Liver (tissue), 9 donors: ENCODE data around the gene PRMT7. TPM values are rescaled to one million over a fixed set of nuclear protein-coding genes. Genes with fewer than 3 reads are reported as not detected.

Experiments
- DNase-seq: peaks from one replicate; pipeline ENCODE4 v3.0.0-alpha.2; 2017; ENCODE audit warnings: low spot score
- H3K27ac ChIP-seq, 2 donors: one replicate each; pipeline ENCODE4 v1.7.0; 2013; ENCODE audit warnings: inconsistent platforms in 2 of 2, low read length in 2 of 2, control low read depth in 1 of 2, low read depth in 1 of 2, mild to moderate bottlenecking in 1 of 2
- H3K27me3 ChIP-seq, 4 donors: one replicate each; pipeline versions ENCODE4 v1.6.1 to v1.7.0; 2013; ENCODE audit warnings: low read length in 3 of 4, inconsistent platforms in 1 of 4, mild to moderate bottlenecking in 1 of 4, moderate library complexity in 1 of 4; ENCODE audit not compliant: control insufficient read depth in 4 of 4, insufficient read depth in 4 of 4
- H3K36me3 ChIP-seq, 4 donors: one replicate each; pipeline versions ENCODE4 v1.6.1 to v1.7.0; 2013; ENCODE audit warnings: low read length in 3 of 4, mild to moderate bottlenecking in 3 of 4, low read depth in 1 of 4, moderate library complexity in 1 of 4; ENCODE audit not compliant: control insufficient read depth in 4 of 4, insufficient read depth in 3 of 4
- H3K4me1 ChIP-seq, 4 donors: one replicate each; pipeline versions ENCODE4 v1.6.1 to v1.7.0; 2013; ENCODE audit warnings: low read length in 3 of 4, mild to moderate bottlenecking in 3 of 4, moderate library complexity in 1 of 4; ENCODE audit not compliant: control insufficient read depth in 4 of 4, insufficient read depth in 4 of 4
- H3K4me3 ChIP-seq, 3 donors: one replicate each; pipeline versions ENCODE4 v1.6.1 to v1.7.0; 2013; ENCODE audit warnings: low read length in 3 of 3, control low read depth in 1 of 3, low read depth in 1 of 3, mild to moderate bottlenecking in 1 of 3
- H3K9ac ChIP-seq, 2 donors: one replicate each; pipeline ENCODE4 v1.7.0; 2013; ENCODE audit warnings: low read length in 2 of 2, mild to moderate bottlenecking in 2 of 2, moderate library complexity in 2 of 2, control low read depth in 1 of 2, low read depth in 1 of 2
- H3K9me3 ChIP-seq, 4 donors: one replicate each; pipeline versions ENCODE4 v1.6.1 to v1.7.0; 2013; ENCODE audit warnings: low read length in 3 of 4; ENCODE audit not compliant: control insufficient read depth in 4 of 4
- EGR1 ChIP-seq, 2 donors: IDR thresholded peaks; 2 replicates each; pipeline ENCODE4 v1.6.1; 2016 to 2018; ENCODE audit warnings: antibody characterized with exemption in 2 of 2, low read depth in 2 of 2
- FOXA1 ChIP-seq: IDR thresholded peaks from 2 replicates; pipeline ENCODE4 v1.6.1; 2016; ENCODE audit warnings: antibody characterized with exemption
- FOXA2 ChIP-seq: IDR thresholded peaks from 2 replicates; pipeline ENCODE4 v1.6.1; 2016; ENCODE audit warnings: antibody characterized with exemption
- GABPA ChIP-seq, 2 donors: IDR thresholded peaks in 1 of 2; conservative IDR thresholded peaks in 1 of 2; 2 replicates each; pipeline ENCODE4 v1.6.1; 2016; ENCODE audit warnings: antibody characterized with exemption in 2 of 2, mild to moderate bottlenecking in 1 of 2, moderate library complexity in 1 of 2
- HNF4A ChIP-seq, 2 donors: conservative IDR thresholded peaks; 2 replicates each; pipeline ENCODE4 v1.6.1; 2016; ENCODE audit warnings: antibody characterized with exemption in 2 of 2, mild to moderate bottlenecking in 2 of 2
- HNF4G ChIP-seq: IDR thresholded peaks from 2 replicates; pipeline ENCODE4 v1.6.1; 2016; ENCODE audit warnings: antibody characterized with exemption
- JUND ChIP-seq, 2 donors: IDR thresholded peaks; 2 replicates each; pipeline ENCODE4 v1.6.1; 2016; ENCODE audit warnings: antibody characterized with exemption in 2 of 2
- NR2F2 ChIP-seq: IDR thresholded peaks from 2 replicates; pipeline ENCODE4 v1.6.1; 2016; ENCODE audit warnings: antibody characterized with exemption
- RAD21 ChIP-seq, 2 donors: IDR thresholded peaks; 2 replicates each; pipeline ENCODE4 v1.6.1; 2016; ENCODE audit warnings: antibody characterized with exemption in 2 of 2, mild to moderate bottlenecking in 2 of 2
- RXRA ChIP-seq, 2 donors: IDR thresholded peaks; 2 replicates each; pipeline ENCODE4 v1.6.1; 2017 to 2018; ENCODE audit warnings: antibody characterized with exemption in 2 of 2, mild to moderate bottlenecking in 1 of 2
- SP1 ChIP-seq: IDR thresholded peaks from 2 replicates; pipeline ENCODE4 v1.6.1; 2018; ENCODE audit warnings: antibody characterized with exemption, mild to moderate bottlenecking
- TAF1 ChIP-seq: conservative IDR thresholded peaks from 2 replicates; pipeline ENCODE4 v1.6.1; 2016; ENCODE audit warnings: antibody characterized with exemption, mild to moderate bottlenecking
- YY1 ChIP-seq: IDR thresholded peaks from 2 replicates; pipeline ENCODE4 v1.6.1; 2016; ENCODE audit warnings: antibody characterized with exemption, mild to moderate bottlenecking
- WGBS: extraction: QIAGEN DNeasy Blood & Tissue Kit; methylation state at CpG from one replicate; pipeline ENCODE4 v1.1.7; 2013; 5-methylcytosine and 5-hydroxymethylcytosine counted together
- polyA plus RNA-seq, 2 donors: library from polyadenylated mRNA; stranded (reverse) in 1 of 2; unstranded in 1 of 2; fragments of 200-250 nt in 1 of 2; fragments of >200 nt in 1 of 2; fragmentation: Nextera tagmentation in 1 of 2; extraction: Ambion mirVana in 1 of 2; gene quantifications; one replicate each; pipeline versions ENCODE4 v1.2.1 to v1.2.3, GENCODE V29; 2013 to 2015
- total RNA-seq, 2 donors: library from RNA; depleted of rRNA; stranded (reverse); fragments of >200 nt; gene quantifications; one replicate each; pipeline ENCODE4 v1.2.3, GENCODE V29; 2014
- TF ChIP-seq, protein P1 (sequence below): IDR thresholded peaks from 2 replicates; pipeline ENCODE4 v1.6.1; 2016; ENCODE audit warnings: antibody characterized with exemption
- TF ChIP-seq, protein P2 (sequence below): IDR thresholded peaks from 2 replicates; pipeline ENCODE4 v1.6.1; 2016; ENCODE audit warnings: antibody characterized with exemption
- TF ChIP-seq, protein P3 (sequence below): IDR thresholded peaks from 2 replicates; pipeline ENCODE4 v1.6.1; 2016; ENCODE audit warnings: antibody characterized with exemption, mild to moderate bottlenecking
- TF ChIP-seq, protein P4 (sequence below): fragments of 150-350 bp; IDR thresholded peaks from 2 replicates; pipeline ENCODE4 v1.5.1; 2017; ENCODE audit warnings: improper control_type of control experiment, low read depth, low read length; ENCODE audit not compliant: missing input control
- donor health status: healthy.
- donor health status: healthy.
- donor health status: healthy.
- donor health status: healthy.
- donor health status: healthy.

Gene PRMT7
- total and polyA plus RNA-seq, 4 donors, result 10.7 to 31.5 (median 17.5) TPM

DNA sequence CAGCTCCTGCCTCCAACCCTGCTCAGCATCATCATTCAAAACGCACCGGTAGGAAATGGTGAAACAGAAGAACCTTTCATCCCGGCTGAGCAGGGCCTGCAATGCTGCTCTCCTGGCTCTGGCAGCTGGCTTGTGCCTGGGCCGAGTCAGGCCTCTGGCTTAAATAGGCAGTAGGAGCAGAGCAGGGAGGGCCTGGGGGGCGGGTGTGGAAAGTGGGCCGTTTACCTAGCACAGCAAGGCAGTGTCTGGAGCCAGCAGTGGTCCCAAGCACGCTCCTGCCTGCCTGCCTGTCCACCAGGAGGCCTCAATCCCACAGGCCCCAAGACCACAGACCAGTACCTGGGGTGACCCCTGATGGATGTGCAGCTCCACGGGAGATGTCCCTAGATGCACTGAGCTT lies 78.2 kb downstream of the PRMT7 start:
- H3K27ac ChIP-seq, result no peak overlapping the region
- no peaks in the 10 kb centered on the region for H3K36me3 ChIP-seq
- H3K4me1 ChIP-seq, result peaks cover 19 to 49% (median 37%) of the 10 kb centered on the region in 4 donors
- DNase-seq, result no peak
- H3K27me3 ChIP-seq, result no peaks in the 10 kb centered on the region
- no peaks in the 10 kb centered on the region for H3K9me3 ChIP-seq
- no peak overlapping the region for H3K4me3 ChIP-seq
- TF ChIP-seq SP1 (no peak), FOXA1 (no peak), RAD21 (IDR thresholded peaks at IDR 0.05) (no peak), HNF4G (no peak), HNF4A (conservative IDR thresholded peaks at IDR 0.05) (no peak), TAF1 (no peak), EGR1 (IDR thresholded peaks at IDR 0.05; ENCODE audit: low read depth in 2 of 2) (no peak), YY1 (no peak)
- TF ChIP-seq, protein P1, sequence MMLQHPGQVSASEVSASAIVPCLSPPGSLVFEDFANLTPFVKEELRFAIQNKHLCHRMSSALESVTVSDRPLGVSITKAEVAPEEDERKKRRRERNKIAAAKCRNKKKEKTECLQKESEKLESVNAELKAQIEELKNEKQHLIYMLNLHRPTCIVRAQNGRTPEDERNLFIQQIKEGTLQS, result no peak
- TF ChIP-seq, protein P2, sequence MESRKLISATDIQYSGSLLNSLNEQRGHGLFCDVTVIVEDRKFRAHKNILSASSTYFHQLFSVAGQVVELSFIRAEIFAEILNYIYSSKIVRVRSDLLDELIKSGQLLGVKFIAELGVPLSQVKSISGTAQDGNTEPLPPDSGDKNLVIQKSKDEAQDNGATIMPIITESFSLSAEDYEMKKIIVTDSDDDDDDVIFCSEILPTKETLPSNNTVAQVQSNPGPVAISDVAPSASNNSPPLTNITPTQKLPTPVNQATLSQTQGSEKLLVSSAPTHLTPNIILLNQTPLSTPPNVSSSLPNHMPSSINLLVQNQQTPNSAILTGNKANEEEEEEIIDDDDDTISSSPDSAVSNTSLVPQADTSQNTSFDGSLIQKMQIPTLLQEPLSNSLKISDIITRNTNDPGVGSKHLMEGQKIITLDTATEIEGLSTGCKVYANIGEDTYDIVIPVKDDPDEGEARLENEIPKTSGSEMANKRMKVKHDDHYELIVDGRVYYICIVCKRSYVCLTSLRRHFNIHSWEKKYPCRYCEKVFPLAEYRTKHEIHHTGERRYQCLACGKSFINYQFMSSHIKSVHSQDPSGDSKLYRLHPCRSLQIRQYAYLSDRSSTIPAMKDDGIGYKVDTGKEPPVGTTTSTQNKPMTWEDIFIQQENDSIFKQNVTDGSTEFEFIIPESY, result no peak
- TF ChIP-seq, protein P3, sequence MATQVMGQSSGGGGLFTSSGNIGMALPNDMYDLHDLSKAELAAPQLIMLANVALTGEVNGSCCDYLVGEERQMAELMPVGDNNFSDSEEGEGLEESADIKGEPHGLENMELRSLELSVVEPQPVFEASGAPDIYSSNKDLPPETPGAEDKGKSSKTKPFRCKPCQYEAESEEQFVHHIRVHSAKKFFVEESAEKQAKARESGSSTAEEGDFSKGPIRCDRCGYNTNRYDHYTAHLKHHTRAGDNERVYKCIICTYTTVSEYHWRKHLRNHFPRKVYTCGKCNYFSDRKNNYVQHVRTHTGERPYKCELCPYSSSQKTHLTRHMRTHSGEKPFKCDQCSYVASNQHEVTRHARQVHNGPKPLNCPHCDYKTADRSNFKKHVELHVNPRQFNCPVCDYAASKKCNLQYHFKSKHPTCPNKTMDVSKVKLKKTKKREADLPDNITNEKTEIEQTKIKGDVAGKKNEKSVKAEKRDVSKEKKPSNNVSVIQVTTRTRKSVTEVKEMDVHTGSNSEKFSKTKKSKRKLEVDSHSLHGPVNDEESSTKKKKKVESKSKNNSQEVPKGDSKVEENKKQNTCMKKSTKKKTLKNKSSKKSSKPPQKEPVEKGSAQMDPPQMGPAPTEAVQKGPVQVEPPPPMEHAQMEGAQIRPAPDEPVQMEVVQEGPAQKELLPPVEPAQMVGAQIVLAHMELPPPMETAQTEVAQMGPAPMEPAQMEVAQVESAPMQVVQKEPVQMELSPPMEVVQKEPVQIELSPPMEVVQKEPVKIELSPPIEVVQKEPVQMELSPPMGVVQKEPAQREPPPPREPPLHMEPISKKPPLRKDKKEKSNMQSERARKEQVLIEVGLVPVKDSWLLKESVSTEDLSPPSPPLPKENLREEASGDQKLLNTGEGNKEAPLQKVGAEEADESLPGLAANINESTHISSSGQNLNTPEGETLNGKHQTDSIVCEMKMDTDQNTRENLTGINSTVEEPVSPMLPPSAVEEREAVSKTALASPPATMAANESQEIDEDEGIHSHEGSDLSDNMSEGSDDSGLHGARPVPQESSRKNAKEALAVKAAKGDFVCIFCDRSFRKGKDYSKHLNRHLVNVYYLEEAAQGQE, result no peak
- WGBS, result 69% methylated on average over 8 of the region's 8 CpGs
- no peak overlapping the region for H3K9ac ChIP-seq

DNA sequence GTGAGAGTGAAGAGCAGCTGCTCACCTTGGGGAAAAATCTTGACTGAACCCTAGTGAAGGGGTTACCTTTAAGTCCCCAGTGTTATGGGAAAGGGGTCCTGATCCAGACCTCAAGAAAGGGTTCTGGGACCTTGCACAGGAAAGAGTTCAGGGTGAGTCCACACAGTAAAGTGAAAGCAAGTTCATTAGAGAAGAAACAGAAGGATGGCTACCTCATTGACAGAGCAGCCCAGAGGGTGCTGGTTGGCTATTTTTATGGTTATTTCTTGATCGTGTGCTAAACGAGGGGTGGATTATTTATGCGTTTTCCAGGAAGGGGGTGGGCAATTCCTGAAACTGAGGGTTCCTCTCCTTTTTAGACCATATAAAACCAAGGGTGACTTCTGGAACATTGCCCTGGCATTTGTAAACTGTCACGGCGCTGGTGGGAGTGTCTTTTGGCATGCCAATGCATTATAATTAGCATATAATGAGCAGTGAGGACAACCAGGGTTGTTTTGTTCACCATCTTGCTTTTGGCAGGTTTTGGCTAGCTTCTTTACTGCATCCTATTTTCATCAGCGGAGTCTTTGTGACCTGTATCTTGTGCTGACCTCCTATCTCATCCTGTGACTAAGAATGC lies 79.0 kb downstream of the PRMT7 start:
- peaks cover 18 to 49% (median 37%) of the 10 kb centered on the region in 4 donors for H3K4me1 ChIP-seq
- no peaks in the 10 kb centered on the region for H3K9me3 ChIP-seq
- H3K27me3 ChIP-seq, result no peaks in the 10 kb centered on the region
- H3K4me3 ChIP-seq, result no peak overlapping the region
- no peak overlapping the region for H3K9ac ChIP-seq
- WGBS, result 84% methylated on average over 6 of the region's 6 CpGs
- H3K27ac ChIP-seq, result no peak overlapping the region
- H3K36me3 ChIP-seq, result no peaks in the 10 kb centered on the region
- DNase-seq, result no peak
- TF ChIP-seq RXRA (IDR thresholded peaks at IDR 0.05), result no peak
- no peak for TF ChIP-seq RAD21 (IDR thresholded peaks at IDR 0.05)
- TF ChIP-seq HNF4A (conservative IDR thresholded peaks at IDR 0.05), result no peak
- no peak for TF ChIP-seq FOXA2
- no peak for TF ChIP-seq YY1
- TF ChIP-seq FOXA1, result no peak
- TF ChIP-seq, protein P1, result no peak
- TF ChIP-seq, protein P2, result no peak
- TF ChIP-seq, protein P4, sequence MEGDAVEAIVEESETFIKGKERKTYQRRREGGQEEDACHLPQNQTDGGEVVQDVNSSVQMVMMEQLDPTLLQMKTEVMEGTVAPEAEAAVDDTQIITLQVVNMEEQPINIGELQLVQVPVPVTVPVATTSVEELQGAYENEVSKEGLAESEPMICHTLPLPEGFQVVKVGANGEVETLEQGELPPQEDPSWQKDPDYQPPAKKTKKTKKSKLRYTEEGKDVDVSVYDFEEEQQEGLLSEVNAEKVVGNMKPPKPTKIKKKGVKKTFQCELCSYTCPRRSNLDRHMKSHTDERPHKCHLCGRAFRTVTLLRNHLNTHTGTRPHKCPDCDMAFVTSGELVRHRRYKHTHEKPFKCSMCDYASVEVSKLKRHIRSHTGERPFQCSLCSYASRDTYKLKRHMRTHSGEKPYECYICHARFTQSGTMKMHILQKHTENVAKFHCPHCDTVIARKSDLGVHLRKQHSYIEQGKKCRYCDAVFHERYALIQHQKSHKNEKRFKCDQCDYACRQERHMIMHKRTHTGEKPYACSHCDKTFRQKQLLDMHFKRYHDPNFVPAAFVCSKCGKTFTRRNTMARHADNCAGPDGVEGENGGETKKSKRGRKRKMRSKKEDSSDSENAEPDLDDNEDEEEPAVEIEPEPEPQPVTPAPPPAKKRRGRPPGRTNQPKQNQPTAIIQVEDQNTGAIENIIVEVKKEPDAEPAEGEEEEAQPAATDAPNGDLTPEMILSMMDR, result no peak
- no peak for TF ChIP-seq TAF1
- TF ChIP-seq HNF4G, result no peak
- no peak for TF ChIP-seq NR2F2
- no peak for TF ChIP-seq SP1
- TF ChIP-seq, protein P3, result no peak
- TF ChIP-seq JUND (IDR thresholded peaks at IDR 0.05), result no peak
- TF ChIP-seq GABPA (IDR thresholded peaks at IDR 0.05 in 1 of 2, conservative IDR thresholded peaks at IDR 0.05 in 1 of 2), result no peak
- TF ChIP-seq EGR1 (IDR thresholded peaks at IDR 0.05; ENCODE audit: low read depth in 2 of 2), result no peak
